Activated T-cell treated with anti-CD3 and anti-CD28 coated beads, Interleukin-2, amount 50 U/mL, for 72 hours (primary cell): Measurements from ENCODE around the gene LAMA2. TPM values are rescaled to one million over a fixed set of nuclear protein-coding genes. Genes with fewer than 3 reads are reported as not detected.

Experiments
- ATAC-seq, 2 donors: fragments of 150-1000 bp; cut with Tn5 transposase; replicated peaks in 1 of 2; 2 replicates each; pipeline ENCODE4 v1.10.0; 2021; ENCODE audit warnings: moderate library complexity in 2 of 2, mild to moderate bottlenecking in 1 of 2
- DNase-seq, 2 donors: peaks; one replicate each; pipeline ENCODE4 v3.0.0; 2021 to 2022; ENCODE audit warnings: mixed read lengths in 1 of 2
- H3K27ac Mint-ChIP-seq: one replicate; pipeline ENCODE4 v1.8.0; 2022; ENCODE audit warnings: mild to moderate bottlenecking, moderate library complexity, mixed read lengths
- H3K27me3 Mint-ChIP-seq: one replicate; pipeline ENCODE4 v1.8.0; 2022; ENCODE audit warnings: low read depth, mixed read lengths
- H3K36me3 Mint-ChIP-seq, 2 donors: one replicate each; pipeline ENCODE4 v1.8.0; 2022; ENCODE audit warnings: mixed read lengths in 2 of 2, mild to moderate bottlenecking in 1 of 2; ENCODE audit not compliant: insufficient read depth in 2 of 2
- H3K4me1 Mint-ChIP-seq: one replicate; pipeline ENCODE4 v1.8.0; 2022; ENCODE audit warnings: low read depth, mixed read lengths
- H3K4me3 Mint-ChIP-seq, 2 donors: one replicate each; pipeline ENCODE4 v1.8.0; 2022; ENCODE audit warnings: mild to moderate bottlenecking in 2 of 2, mixed read lengths in 2 of 2, moderate library complexity in 2 of 2
- H3K9me3 Mint-ChIP-seq, 2 donors: one replicate each; pipeline ENCODE4 v1.8.0; 2022; ENCODE audit warnings: mixed read lengths in 2 of 2
- total RNA-seq, 2 donors: library from RNA; stranded (reverse); gene quantifications; one replicate each; pipeline ENCODE4 v1.2.3, GENCODE V29; 2022

Gene LAMA2
- total RNA-seq, 2 donors from 2014 or later = 0.05 TPM; not detected in 1

DNA sequence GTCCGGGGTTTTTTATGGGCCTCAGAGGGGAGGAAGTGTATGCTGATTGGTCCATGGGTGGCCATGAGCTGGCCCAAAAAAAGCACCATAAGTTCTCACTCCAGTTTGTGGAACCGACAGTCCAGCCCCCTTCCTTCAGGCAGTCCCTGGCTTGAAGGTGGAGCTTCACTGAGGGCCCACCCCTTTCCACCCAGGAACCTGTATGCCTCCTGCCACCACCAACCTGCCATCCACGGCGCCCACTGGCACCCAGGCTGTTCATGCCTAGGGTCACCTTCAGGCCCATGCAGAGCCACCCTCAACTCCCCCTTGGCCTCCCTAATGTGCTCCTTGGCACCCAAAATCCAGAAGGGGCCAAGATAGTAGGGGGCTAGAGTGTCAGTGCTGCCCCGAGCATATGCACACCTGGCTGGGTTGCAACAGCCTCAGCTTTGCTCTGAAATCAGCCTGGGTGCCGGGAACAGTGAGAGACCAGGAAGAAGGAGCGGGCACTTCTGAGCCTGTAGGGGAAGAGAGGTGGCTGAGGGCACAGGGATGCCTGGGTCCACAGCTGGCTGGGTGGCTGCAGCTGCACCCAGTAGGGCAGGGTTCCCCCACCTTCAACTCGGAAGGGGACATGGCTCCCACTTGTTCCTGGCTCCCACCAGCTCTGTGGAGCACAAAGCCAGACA lies 534.6 kb downstream of the LAMA2 start:
- Mint-ChIP-seq H3K36me3 (no peaks in the 10 kb centered on the region), H3K4me1 (no peaks in the 10 kb centered on the region), H3K27ac (no peak overlapping the region), H3K9me3 (no peaks in the 10 kb centered on the region), H3K4me3 (no peak overlapping the region), H3K27me3 (no peaks in the 10 kb centered on the region)
- no peak for ATAC-seq
- DNase-seq = no peak

DNA sequence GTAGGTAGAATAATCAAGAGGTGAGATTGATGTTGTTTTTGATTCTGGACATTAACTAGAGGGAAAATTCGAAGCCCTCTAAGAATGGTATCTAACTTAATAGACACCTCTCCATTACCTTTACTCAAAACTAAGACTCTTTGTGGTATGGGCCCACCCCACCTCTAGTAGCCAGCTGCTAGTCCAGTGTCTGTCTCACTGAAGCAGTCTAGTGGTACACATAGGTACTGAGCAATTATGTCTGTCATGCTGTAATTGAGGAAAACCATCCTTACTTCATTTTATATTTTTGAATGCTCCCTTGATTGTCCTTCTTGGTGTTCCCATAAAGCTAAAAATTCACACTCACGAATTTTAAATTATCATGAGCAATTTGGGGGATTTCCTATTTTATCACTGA lies 536.4 kb downstream of the LAMA2 start:
- DNase-seq (no peak), ATAC-seq (no peak)
- Mint-ChIP-seq H3K27me3 (no peaks in the 10 kb centered on the region), H3K27ac (no peak overlapping the region), H3K4me3 (no peak overlapping the region), H3K4me1 (no peaks in the 10 kb centered on the region), H3K36me3 (no peaks in the 10 kb centered on the region), H3K9me3 (no peaks in the 10 kb centered on the region)

DNA sequence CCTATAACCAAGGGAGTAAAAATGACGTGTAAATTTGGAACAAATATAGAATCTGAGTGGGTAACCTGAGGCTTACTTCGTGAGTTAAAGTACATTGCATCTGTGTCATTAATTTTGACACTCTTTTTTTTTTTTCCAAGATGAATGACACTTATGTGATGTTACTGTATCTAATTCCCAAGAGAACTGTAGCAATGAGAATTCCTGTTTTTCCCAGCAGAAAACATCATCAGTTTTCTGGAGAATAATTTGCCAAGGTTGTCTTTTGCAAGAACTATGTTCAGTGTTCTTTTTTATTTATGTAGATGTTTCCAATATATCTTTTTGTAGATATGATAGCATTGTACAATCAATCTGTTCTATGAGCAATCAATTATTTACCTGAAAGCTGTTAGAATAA lies 543.4 kb downstream of the LAMA2 start:
- Mint-ChIP-seq H3K27me3 (no peaks in the 10 kb centered on the region), H3K4me1 (no peaks in the 10 kb centered on the region), H3K4me3 (no peak overlapping the region), H3K9me3 (no peaks in the 10 kb centered on the region), H3K36me3 (no peaks in the 10 kb centered on the region), H3K27ac (no peak overlapping the region)
- ATAC-seq (no peak), DNase-seq (no peak)

DNA sequence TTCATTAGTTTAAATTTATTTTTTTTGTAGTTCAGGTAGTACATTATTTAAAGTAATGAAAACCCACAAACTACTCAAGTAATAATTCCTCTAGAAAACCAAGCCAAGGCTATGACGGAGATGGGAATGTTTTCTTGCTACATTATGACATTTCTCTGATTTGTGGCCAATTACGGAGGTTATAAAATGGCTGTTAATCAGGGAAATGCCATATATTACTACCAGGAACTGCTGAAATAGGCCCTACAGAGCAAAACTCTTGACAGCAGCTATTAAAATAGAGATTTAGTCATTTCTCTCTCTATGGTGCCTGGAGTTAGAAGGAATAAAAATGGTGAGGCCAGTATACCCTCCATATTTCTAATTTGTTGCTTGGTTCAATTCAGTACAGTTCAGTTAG lies 547.0 kb downstream of the LAMA2 start:
- Mint-ChIP-seq H3K27ac (no peak overlapping the region), H3K9me3 (no peaks in the 10 kb centered on the region), H3K4me3 (no peak overlapping the region), H3K36me3 (no peaks in the 10 kb centered on the region), H3K4me1 (no peaks in the 10 kb centered on the region), H3K27me3 (no peaks in the 10 kb centered on the region)
- ATAC-seq (no peak), DNase-seq (no peak)

DNA sequence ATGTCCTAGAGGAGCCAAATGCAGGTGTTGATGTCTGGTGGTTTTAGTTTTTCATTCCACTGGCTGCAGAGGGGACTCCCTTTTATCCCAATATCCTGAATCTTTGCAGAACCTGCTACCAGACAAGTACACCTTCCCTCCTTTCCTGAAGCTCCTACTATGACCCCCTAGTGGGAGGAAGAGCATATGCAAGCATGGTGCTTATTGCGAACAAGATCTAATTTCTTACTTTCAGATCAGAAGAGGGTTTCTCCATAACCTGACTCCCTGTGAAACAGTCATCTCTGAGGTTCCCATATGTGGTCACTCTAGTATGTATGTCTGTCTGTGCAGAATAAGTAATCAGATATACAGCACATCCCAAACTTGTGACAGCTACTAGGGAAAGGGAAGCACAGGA lies 549.8 kb downstream of the LAMA2 start:
- Mint-ChIP-seq H3K27ac (no peak overlapping the region), H3K36me3 (no peaks in the 10 kb centered on the region), H3K9me3 (no peaks in the 10 kb centered on the region), H3K4me1 (no peaks in the 10 kb centered on the region), H3K27me3 (no peaks in the 10 kb centered on the region), H3K4me3 (no peak overlapping the region)
- DNase-seq (no peak), ATAC-seq (no peak)

DNA sequence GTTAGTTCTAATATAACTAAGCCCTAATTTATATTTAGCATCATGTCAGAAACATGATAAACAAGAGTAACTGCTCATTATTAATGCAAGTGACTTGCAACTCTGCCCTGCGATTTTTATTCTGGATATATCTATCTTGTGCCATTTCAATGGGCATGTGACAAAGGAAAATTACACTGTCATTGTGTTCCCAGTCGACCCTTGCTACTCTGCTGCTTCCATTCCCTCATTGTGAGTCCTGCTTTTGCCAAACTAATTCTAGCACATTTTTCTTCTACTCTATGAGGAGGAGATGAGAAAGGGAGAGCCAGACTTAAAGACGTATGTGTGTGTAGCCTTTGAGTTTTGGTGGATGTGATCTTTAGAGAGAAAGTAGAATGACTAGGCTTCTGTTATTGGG lies 551.2 kb downstream of the LAMA2 start:
- DNase-seq (no peak), ATAC-seq (no peak)
- no peak overlapping the region for H3K4me3 Mint-ChIP-seq

DNA sequence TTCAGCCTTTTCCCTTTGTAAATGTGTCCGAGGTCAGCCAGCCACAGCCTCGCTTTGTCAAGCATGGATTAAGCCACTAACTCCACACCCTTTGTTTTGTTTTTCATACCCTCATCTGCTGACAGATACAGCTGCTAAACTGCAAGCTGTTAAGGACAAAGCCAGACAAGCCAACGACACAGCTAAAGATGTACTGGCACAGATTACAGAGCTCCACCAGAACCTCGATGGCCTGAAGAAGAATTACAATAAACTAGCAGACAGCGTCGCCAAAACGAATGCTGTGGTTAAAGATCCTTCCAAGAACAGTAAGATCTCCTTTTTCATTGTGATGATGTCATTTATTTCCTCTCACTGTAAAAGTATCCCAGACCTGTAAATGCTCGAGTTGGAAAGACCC lies 557.8 kb downstream of the LAMA2 start:
- Mint-ChIP-seq H3K27me3 (no peaks in the 10 kb centered on the region), H3K27ac (no peak overlapping the region), H3K4me1 (peaks cover 20% of the 10 kb centered on the region), H3K9me3 (no peaks in the 10 kb centered on the region), H3K4me3 (no peak overlapping the region), H3K36me3 (no peaks in the 10 kb centered on the region)
- DNase-seq (no peak), ATAC-seq (peak in 1 of 2 donors; percentile 23)

More for the DNA sequence above, 551.2 kb downstream of the LAMA2 start:
- Mint-ChIP-seq H3K4me1 (no peaks in the 10 kb centered on the region), H3K9me3 (no peaks in the 10 kb centered on the region), H3K27ac (no peak overlapping the region), H3K27me3 (no peaks in the 10 kb centered on the region), H3K36me3 (no peaks in the 10 kb centered on the region)

DNA sequence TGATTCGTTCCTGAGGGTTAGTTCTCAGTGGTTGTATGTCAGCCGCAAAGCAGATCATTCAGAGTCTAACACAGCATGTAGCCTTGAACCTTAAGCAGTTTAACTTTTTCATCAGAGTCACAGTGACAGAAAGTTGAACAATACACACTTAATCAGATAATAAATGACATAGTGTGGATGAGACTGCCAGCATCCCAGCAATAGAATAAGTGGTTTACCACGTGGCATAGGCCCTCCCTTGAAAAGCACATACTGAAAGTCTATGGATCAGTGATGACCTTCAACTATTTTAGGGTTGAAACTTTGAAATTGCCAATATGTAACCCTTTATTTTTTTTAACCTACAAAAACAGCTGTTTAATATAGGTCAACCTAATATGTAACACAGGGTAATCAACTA lies 561.7 kb downstream of the LAMA2 start:
- ATAC-seq (no peak), DNase-seq (no peak)
- Mint-ChIP-seq H3K9me3 (no peaks in the 10 kb centered on the region), H3K4me3 (no peak overlapping the region), H3K36me3 (no peaks in the 10 kb centered on the region), H3K27ac (no peak overlapping the region), H3K27me3 (no peaks in the 10 kb centered on the region), H3K4me1 (peaks cover 60% of the 10 kb centered on the region)

DNA sequence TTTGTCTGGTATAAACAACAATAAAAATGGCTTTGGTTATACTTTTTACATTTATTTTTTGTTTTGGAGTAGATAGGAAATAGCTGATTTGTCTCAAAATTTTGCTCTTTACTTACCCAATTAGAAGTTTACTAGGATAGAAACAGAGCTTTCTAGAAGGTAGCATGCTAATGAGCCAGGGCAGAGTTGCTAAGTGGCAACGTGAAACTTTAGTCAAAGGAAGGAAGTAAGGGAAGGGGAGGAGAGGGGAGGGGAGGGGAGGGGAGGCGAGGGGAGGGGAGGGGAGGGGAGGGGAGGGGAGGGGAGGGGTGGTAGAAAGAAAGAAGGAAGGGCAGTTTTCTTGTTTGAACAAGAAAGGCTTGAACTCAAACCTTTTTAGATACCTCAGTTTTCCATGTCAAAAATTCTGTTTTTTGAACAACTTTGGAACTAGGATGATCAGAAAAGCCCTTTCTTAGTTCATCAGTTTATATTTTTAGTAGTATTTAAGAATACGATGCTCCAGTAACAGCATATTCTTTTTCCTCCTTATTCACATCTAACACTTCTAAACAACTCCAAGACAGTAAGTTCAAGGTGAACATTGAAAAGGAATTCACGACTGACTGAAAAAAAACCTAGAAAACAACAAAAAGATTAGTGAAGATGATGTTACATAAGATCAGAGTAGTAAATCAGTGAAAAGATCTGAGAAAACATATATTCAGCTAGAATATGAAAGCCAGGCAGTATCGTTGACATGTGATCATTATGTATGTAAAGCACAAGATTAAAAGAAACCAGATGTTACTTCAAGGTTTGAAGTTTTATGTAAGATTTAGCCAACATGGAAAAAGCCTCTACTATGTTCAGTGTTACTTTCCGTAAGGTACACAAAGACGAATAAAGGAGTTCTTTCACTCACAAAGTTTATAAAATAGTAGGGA lies 563.6 kb downstream of the LAMA2 start:
- DNase-seq = no peak
- ATAC-seq = no peak
- Mint-ChIP-seq H3K4me1 (peaks cover 72% of the 10 kb centered on the region), H3K36me3 (no peaks in the 10 kb centered on the region), H3K4me3 (no peak overlapping the region), H3K27ac (peak overlapping the region; percentile 54), H3K9me3 (no peaks in the 10 kb centered on the region), H3K27me3 (no peaks in the 10 kb centered on the region)

DNA sequence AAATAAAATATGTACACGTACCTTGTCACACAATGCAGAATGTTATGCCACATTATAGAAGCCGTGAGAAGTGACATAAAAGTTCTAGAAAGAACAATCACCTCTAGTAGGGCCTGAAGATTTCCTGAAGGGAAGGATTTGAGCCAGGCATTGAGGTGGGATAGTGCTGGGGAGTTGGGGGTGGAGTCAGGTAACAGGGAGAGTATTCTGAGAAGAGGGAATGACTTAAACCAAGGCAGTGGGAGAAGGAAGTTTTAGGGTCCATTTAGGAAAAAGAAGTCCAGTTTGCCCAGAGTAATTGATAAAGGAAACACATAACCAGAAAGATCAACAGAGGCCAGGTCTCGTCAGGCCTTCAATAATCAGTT lies 564.2 kb downstream of the LAMA2 start:
- Mint-ChIP-seq H3K27me3 (no peaks in the 10 kb centered on the region), H3K4me1 (peaks cover 74% of the 10 kb centered on the region), H3K4me3 (no peak overlapping the region), H3K36me3 (no peaks in the 10 kb centered on the region), H3K27ac (peak overlapping the region; percentile 0), H3K9me3 (no peaks in the 10 kb centered on the region)
- ATAC-seq (no peak), DNase-seq (no peak)

DNA sequence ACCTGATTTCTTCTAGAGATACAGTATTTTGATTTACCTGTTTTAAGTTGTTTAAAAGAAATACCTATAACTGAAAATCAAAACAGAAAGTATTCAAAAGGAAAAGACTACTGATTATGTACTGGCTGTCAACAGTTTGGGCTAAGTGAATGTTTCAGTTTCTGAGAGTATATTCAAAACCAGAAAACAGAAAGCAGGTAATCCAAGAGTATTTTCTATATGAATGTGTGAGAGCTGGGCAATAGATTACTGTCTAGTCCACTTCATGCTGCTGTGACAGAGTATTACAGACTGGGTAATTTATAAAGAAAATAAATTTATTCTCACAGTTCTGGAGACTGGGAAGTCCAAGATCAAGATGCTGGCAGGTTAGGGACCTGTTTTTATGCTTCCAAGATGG lies 566.0 kb downstream of the LAMA2 start:
- no peaks in the 10 kb centered on the region for H3K27me3 Mint-ChIP-seq
- no peaks in the 10 kb centered on the region for H3K36me3 Mint-ChIP-seq
- peak overlapping the region; percentile 75 for H3K27ac Mint-ChIP-seq
- peaks cover 89% of the 10 kb centered on the region for H3K4me1 Mint-ChIP-seq
- no peak for DNase-seq
- peak; percentile 93 to 96 for ATAC-seq
- H3K4me3 Mint-ChIP-seq = peak overlapping the region; percentile 6 to 44
- no peaks in the 10 kb centered on the region for H3K9me3 Mint-ChIP-seq

DNA sequence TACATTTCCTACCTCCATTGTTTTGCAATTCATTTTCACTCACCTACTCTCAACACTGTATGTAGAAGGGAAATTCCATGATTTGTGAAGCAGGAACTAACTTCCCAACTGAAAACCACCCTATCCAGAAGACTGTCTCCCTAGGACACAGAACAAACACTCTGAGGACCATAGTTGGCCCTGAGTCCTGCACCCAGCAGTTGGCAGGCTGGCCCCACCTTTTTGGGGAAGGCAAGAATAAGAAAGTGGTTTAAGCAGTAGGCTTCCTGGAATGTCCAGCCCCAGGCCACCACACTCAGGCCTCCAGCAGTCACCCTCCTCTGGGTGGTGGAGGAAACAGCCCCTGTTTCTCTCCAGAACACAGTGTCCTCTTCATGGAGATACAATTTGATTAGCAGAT lies 568.2 kb downstream of the LAMA2 start:
- Mint-ChIP-seq H3K9me3 (no peaks in the 10 kb centered on the region), H3K27ac (no peak overlapping the region), H3K36me3 (no peaks in the 10 kb centered on the region), H3K4me3 (no peak overlapping the region), H3K27me3 (no peaks in the 10 kb centered on the region), H3K4me1 (peaks cover 84% of the 10 kb centered on the region)
- DNase-seq = no peak
- ATAC-seq = no peak

DNA sequence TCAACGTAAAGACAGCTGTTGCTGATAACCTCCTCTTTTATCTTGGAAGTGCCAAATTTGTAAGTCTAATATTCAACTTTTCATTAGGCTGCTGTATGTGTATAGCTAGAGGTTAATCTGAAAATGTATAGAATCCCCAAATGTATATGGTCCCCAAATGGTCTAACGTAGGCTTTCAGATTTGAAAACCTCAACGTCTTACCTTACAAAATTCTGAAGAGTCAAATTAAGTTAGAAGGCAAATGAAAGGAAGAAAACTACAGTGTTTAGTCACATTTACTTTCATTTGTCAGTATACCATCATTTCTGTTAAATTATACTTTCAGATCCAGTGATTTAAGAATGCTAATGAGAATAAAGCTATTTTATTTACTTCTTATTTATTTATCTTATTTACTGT lies 570.1 kb downstream of the LAMA2 start:
- H3K36me3 Mint-ChIP-seq = no peaks in the 10 kb centered on the region
- DNase-seq (no peak), ATAC-seq (no peak)
- H3K27me3 Mint-ChIP-seq = no peaks in the 10 kb centered on the region
- H3K4me3 Mint-ChIP-seq = peak overlapping the region in 1 of 2 donors; percentile 41
- H3K4me1 Mint-ChIP-seq = peaks cover 65% of the 10 kb centered on the region
- H3K27ac Mint-ChIP-seq = no peak overlapping the region
- no peaks in the 10 kb centered on the region for H3K9me3 Mint-ChIP-seq
